ENCODE results near the gene AXL. TPM values are rescaled to one million over a fixed set of nuclear protein-coding genes. Genes with fewer than 3 reads are reported as not detected.
"Not testable (repeated sequence)": the region's sequence is repeated elsewhere in the genome, so short reads cannot be mapped to it uniquely, and the experiment has no call there.

The AXL gene
- total RNA-seq, 1 donor, result 360 TPM

GRCh38 chr19:41276231-41276630 is 57.2 kb downstream of the AXL start:
- H3K4me3 ChIP-seq (ENCODE audit: low read depth, low read length), result no peak overlapping the region
- TF ChIP-seq CTCF (IDR thresholded peaks at IDR 0.05; ENCODE audit: insufficient read depth, low read depth, low read length), result no peak
- peak; percentile 66 for DNase-seq (ENCODE audit: low read depth)

- TF ChIP-seq CTCF (IDR thresholded peaks at IDR 0.05; ENCODE audit: insufficient read depth, low read depth, low read length), result no peak
- DNase-seq (ENCODE audit: low read depth), result no peak
- no peak overlapping the region for H3K4me3 ChIP-seq (ENCODE audit: low read depth, low read length)
Measured at GRCh38 chr19:41278478-41278877, 59.5 kb downstream of the AXL start.

DNA sequence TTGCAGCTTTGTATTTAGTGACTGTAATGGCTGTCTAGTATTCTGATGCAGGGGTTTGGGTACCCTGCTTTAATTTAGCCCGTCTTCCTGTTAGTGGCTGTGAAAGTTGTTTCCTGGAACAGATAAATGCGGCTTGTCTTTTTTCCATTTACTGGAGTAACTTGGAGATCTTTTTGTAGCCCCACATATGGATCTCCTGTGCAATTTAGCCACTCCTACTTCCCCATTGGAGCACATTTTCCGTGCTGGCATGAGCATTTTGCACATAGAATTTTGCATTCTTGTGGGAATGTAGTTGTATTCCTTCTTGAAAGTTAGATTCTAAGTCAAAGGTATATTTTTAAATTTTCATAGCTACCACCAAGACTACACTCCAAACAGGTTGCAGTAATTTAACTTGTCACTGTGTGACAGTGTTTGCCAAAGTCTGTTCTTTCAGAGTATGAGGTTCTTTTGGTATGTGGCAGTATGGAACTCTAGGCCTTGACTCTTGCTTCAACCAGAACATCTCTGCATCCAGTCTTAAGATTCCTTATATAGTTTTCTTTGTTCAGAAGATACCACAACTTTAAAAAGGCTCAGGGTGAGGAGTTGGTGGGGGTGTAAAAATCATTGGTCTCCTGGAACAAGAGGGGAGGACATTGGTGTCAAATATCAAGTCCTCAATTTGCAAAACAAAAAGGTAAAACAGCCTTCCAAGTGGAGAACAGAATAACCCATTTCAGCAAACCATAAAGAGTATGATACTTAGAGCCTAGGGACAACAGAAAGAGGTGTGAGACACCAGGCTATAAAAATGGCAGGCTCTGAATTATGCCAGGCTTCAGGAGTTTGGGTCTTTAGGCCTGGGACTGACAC is 69.9 kb downstream of the AXL start:
- DNase-seq (ENCODE audit: low read depth), result no peak
- H3K4me3 ChIP-seq (ENCODE audit: low read depth, low read length), result no peak overlapping the region
- no peak for TF ChIP-seq CTCF (IDR thresholded peaks at IDR 0.05; ENCODE audit: insufficient read depth, low read depth, low read length)

GRCh38 chr19:41289814-41290213 is 70.8 kb downstream of the AXL start:
- not testable (repeated sequence) for DNase-seq (ENCODE audit: low read depth); H3K4me3 ChIP-seq (ENCODE audit: low read depth, low read length)

- no peak for TF ChIP-seq CTCF (IDR thresholded peaks at IDR 0.05; ENCODE audit: insufficient read depth, low read depth, low read length)
- H3K4me3 ChIP-seq (ENCODE audit: low read depth, low read length), result no peak overlapping the region
- no peak for DNase-seq (ENCODE audit: low read depth)
Measured at GRCh38 chr19:41294393-41294792, 75.4 kb downstream of the AXL start.

GRCh38 chr19:41295499-41295898 is 76.5 kb downstream of the AXL start:
- TF ChIP-seq CTCF (IDR thresholded peaks at IDR 0.05; ENCODE audit: insufficient read depth, low read depth, low read length), result no peak
- no peak overlapping the region for H3K4me3 ChIP-seq (ENCODE audit: low read depth, low read length)
- no peak for DNase-seq (ENCODE audit: low read depth)

- no peak for DNase-seq (ENCODE audit: low read depth)
- no peak for TF ChIP-seq CTCF (IDR thresholded peaks at IDR 0.05; ENCODE audit: insufficient read depth, low read depth, low read length)
- no peak overlapping the region for H3K4me3 ChIP-seq (ENCODE audit: low read depth, low read length)
Measured at GRCh38 chr19:41296433-41296871, 77.4 kb downstream of the AXL start.

All from fibroblast of villous mesenchyme (primary cell).